Fibroblast of the aortic adventitia (primary cell): ENCODE measurements around the gene WDFY1. TPM values are rescaled to one million over a fixed set of nuclear protein-coding genes. Genes with fewer than 3 reads are reported as not detected.
"Not testable (repeated sequence)": the region's sequence is repeated elsewhere in the genome, so short reads cannot be mapped to it uniquely, and the experiment has no call there.

Experiments
- DNase-seq: peaks from one replicate; pipeline ENCODE4 v3.0.0-alpha.2; 2010; ENCODE audit warnings: low read depth
- H3K4me3 ChIP-seq: 2 replicates; pipeline ENCODE4 v1.5.1; 2011; ENCODE audit warnings: low read depth, mild to moderate bottlenecking, control low read depth, low read length, moderate library complexity
- total RNA-seq: library from RNA; depleted of rRNA; stranded (reverse); fragments of >200 nt; gene quantifications from 2 replicates; pipeline ENCODE4 v1.2.3, GENCODE V29; 2012; ENCODE audit warnings: low replicate concordance
- TF ChIP-seq, protein P1 (sequence below): IDR thresholded peaks from 2 replicates; pipeline ENCODE4 v1.5.1; 2011; ENCODE audit warnings: mild to moderate bottlenecking, low read length, control low read depth, inconsistent platforms; ENCODE audit not compliant: insufficient read depth

The WDFY1 gene
- total RNA-seq, 1 donor: 95.4 TPM

DNA sequence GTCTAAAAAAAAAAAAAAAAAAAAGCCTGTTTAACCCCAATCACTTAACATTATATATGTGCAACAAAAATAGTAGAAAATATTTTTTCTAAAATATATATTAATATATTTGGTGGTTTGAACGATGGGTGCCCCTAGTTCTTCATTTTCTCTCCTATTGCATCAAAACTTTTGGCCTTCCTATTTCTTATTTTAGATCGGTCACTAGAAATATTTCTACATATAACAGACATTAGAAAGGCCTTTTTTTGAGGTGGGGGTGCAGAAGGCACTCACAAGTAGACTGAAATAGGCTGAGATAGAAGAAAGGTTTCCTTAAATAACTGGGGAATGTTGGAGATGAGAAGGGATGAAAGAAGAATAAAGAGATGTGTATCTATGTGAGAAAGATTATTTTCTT, 58.4 kb downstream of the WDFY1 start:
- TF ChIP-seq, protein P1, sequence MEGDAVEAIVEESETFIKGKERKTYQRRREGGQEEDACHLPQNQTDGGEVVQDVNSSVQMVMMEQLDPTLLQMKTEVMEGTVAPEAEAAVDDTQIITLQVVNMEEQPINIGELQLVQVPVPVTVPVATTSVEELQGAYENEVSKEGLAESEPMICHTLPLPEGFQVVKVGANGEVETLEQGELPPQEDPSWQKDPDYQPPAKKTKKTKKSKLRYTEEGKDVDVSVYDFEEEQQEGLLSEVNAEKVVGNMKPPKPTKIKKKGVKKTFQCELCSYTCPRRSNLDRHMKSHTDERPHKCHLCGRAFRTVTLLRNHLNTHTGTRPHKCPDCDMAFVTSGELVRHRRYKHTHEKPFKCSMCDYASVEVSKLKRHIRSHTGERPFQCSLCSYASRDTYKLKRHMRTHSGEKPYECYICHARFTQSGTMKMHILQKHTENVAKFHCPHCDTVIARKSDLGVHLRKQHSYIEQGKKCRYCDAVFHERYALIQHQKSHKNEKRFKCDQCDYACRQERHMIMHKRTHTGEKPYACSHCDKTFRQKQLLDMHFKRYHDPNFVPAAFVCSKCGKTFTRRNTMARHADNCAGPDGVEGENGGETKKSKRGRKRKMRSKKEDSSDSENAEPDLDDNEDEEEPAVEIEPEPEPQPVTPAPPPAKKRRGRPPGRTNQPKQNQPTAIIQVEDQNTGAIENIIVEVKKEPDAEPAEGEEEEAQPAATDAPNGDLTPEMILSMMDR: no peak
- H3K4me3 ChIP-seq: no peak overlapping the region
- DNase-seq: no peak

DNA sequence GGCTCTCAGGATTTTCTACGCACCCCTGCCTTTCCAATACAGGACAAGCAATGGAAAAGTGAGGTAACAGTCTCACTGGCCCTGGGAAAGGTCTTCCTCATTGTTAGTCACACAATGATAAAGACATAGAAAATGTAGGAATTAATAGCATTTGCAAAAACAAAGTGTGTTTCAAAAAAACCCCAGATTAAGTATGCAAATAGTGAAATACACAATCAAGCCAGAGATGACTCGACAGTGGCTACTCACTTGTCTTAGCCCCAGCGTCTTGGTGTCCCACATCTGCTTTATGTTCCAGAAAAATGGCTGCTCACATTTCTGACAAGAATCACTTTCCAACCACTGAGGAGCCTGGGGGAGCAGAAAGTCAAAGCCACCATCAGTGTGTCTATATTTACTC, 60.7 kb downstream of the WDFY1 start:
- DNase-seq: peak; percentile 42
- TF ChIP-seq, protein P1: no peak
- H3K4me3 ChIP-seq: no peak overlapping the region

DNA sequence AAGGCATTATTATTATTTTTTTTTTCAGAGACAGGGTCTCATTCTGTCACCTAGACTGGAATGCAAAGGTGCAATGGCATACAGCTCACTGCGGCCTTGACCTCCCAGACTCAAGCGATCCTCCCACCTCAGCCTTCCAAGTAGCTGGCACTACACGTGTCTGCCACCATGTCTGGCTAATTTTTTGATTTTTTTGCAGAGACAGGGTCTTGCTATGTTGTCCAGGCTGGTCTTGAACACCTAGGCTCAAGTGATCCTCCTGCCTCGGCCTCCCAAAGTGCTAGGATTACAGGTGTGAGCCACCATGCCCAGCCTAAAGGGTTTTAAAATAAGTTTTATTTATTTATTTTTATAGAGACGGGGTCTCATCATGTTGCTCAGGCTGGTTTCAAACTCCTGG, 62.4 kb downstream of the WDFY1 start:
- H3K4me3 ChIP-seq: no peak overlapping the region
- TF ChIP-seq, protein P1: no peak
- no peak for DNase-seq

DNA sequence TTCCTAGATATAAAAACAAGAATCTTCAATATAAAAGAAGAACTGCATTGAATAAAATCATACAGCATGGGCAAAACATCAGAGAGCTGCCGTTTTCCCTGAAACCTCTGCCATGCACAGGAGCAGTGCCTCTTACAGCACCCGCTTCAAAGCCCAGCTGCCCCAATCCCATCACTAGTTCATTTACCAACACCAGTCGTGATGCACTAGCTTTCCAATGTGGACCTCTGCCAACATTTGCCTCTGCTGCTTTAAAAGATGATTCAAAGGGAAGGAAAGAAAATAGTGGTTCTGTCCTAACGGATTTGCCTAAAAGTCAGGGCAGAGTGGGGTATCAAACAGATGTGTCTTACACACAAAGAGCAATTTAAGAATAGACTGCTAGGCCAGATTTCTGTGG, 64.3 kb downstream of the WDFY1 start:
- H3K4me3 ChIP-seq: no peak overlapping the region
- DNase-seq: no peak
- TF ChIP-seq, protein P1: no peak

DNA sequence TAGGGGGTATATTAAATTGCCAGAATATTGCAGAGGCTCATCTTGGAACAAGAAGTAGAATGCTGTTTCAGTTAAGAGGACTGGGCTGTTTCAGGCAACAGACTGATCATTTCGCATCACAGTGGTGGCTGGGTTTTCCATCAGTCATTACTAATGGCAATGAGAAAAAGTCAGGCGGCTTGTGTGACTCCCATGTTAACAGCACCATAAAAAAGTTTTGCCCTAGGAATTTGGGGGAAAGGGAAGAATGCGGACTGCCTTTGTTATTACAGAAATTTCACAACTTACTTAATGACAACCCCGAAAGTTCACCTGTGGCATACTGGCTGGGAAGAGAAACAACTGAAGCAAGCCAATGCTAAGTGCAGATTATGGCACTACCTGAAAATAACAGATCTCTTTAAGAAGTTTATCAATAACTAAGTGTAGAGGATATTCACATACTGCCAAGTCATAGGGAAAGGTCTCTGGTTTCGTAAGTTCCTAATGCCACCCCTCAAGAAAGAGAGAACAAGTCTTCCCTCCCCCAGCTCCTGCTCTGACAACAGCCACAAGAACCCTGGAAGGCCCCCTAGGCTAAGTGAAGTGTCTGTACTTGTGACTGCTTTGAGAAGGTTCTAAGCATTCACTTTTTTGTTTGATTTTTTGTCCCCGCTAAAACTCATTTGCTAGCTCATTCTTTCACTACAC, 67.3 kb downstream of the WDFY1 start:
- DNase-seq: no peak
- TF ChIP-seq, protein P1: no peak
- H3K4me3 ChIP-seq: no peak overlapping the region

DNA sequence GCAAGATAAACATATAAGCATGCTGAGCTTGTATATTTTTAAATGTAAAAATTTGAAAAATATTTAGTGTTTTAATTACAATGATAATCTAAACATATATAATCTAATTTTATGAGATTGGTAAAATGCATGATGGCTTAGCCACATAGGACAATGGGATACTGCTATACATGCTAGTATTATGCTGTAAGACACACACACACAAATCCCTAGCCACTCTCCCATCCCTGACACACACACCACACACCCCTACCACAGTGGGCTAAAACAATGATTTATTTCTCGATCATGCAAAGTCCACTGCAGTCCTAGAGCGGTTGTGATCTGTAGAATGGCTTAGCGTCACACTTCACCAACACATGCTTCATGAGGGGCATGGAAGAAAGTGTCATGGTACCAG, 71.5 kb downstream of the WDFY1 start:
- no peak for DNase-seq
- no peak overlapping the region for H3K4me3 ChIP-seq
- TF ChIP-seq, protein P1: no peak

DNA sequence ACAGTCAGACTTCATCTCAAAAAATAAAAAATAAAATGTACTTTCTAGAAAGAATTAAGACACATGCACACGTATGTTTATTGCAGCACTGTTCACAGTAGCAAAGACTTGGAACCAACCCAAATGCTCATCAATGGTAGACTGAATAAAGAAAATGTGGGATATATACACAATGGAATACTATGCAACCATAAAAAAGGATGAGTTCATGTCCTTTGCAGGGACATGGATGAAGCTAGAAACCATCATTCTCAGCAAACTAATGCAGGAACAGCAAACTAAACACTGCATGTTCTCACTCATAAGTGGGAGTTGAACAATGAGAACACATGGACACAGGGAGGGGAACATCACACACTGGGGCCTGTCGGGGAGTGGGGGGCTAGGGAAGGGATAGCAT, 72.4 kb downstream of the WDFY1 start:
- not testable (repeated sequence) for DNase-seq, H3K4me3 ChIP-seq

DNA sequence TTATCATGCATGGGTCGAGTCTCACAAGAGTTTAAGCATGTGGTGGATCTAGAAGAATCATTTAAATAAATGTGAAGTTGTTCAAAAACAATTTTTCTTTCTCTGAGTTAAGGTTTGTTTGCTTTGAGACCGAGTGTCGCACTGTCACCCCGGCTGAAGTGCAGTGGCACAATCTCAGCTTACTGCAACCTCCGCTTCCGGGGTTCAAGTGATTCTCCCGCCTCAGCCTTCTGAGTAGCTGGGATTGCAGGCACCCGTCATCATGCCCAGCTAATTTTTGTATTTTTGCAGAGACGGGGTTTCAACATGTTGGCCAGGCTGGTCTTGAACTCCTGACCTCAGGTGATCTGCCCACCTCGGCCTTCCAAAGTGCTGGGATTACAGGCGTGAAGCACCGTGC, 73.5 kb downstream of the WDFY1 start:
- not testable (repeated sequence) for H3K4me3 ChIP-seq, DNase-seq
